CD14-positive monocyte (primary cell): Measurements from ENCODE around the gene WDR38. TPM values are rescaled to one million over a fixed set of nuclear protein-coding genes. Genes with fewer than 3 reads are reported as not detected.

Experiments
- DNase-seq, 3 donors: peaks; one replicate each; pipeline ENCODE4 v3.0.0-alpha.2; 2011 to 2022
- H2AFZ ChIP-seq: 2 replicates; pipeline ENCODE4 v1.6.0; 2012; ENCODE audit warnings: mild to moderate bottlenecking, low read depth, low read length, inconsistent platforms; ENCODE audit not compliant: insufficient read depth, poor library complexity, severe bottlenecking
- H3K27ac ChIP-seq, 2 donors: 1 replicate in 1 of 2; 2 replicates in 1 of 2; pipeline ENCODE4 v1.5.1; 2012 to 2013; ENCODE audit warnings: low read length in 2 of 2, control low read depth in 1 of 2, inconsistent platforms in 1 of 2, low read depth in 1 of 2, mild to moderate bottlenecking in 1 of 2
- H3K27me3 ChIP-seq, 2 donors: one replicate each; pipeline versions ENCODE4 v1.6.0 to v1.6.1; 2011 to 2013; ENCODE audit warnings: low read length in 2 of 2; ENCODE audit not compliant: control insufficient read depth in 2 of 2, insufficient read depth in 2 of 2
- H3K36me3 ChIP-seq, 2 donors: replicated peaks in 1 of 2; 1 replicate in 1 of 2; 2 replicates in 1 of 2; pipeline versions ENCODE4 v1.5.1 to v1.6.1; 2012 to 2013; ENCODE audit warnings: low read length in 2 of 2, control low read depth in 1 of 2, inconsistent platforms in 1 of 2, mild to moderate bottlenecking in 1 of 2; ENCODE audit not compliant: insufficient read depth in 2 of 2, control insufficient read depth in 1 of 2
- H3K4me1 ChIP-seq, 2 donors: 1 replicate in 1 of 2; 2 replicates in 1 of 2; pipeline versions ENCODE4 v1.5.1 to v1.6.1; 2012 to 2013; ENCODE audit warnings: low read length in 2 of 2, control low read depth in 1 of 2, inconsistent platforms in 1 of 2, mild to moderate bottlenecking in 1 of 2, moderate library complexity in 1 of 2; ENCODE audit not compliant: insufficient read depth in 2 of 2, control insufficient read depth in 1 of 2
- H3K4me2 ChIP-seq: replicated peaks from 2 replicates; pipeline ENCODE3; 2012; ENCODE audit warnings: low read length, moderate library complexity, mild to moderate bottlenecking; ENCODE audit not compliant: poor library complexity, severe bottlenecking; ENCODE audit errors: extremely low read depth
- H3K4me3 ChIP-seq, 3 experiments: fragments of 200-600 bp in 1 of 3; sonication (generic) in 1 of 3; replicated peaks in 1 of 3; 1 replicate in 2 of 3; 2 replicates in 1 of 3; pipeline ENCODE4 v1.5.1; 2011 to 2013; ENCODE audit warnings: low read length in 3 of 3, mild to moderate bottlenecking in 3 of 3, control low read depth in 2 of 3, low read depth in 2 of 3, inconsistent platforms in 1 of 3, moderate library complexity in 1 of 3
- H3K79me2 ChIP-seq: 2 replicates; pipeline ENCODE4 v1.6.0; 2012; ENCODE audit warnings: mild to moderate bottlenecking, control low read depth, inconsistent platforms, low read length, moderate library complexity; ENCODE audit not compliant: insufficient read depth
- H3K9ac ChIP-seq: 2 replicates; pipeline ENCODE4 v1.6.0; 2017; ENCODE audit warnings: low read length, mild to moderate bottlenecking; ENCODE audit not compliant: insufficient read depth, poor library complexity, severe bottlenecking
- H3K9me3 ChIP-seq, 2 donors: replicated peaks in 1 of 2; 1 replicate in 1 of 2; 2 replicates in 1 of 2; pipeline versions ENCODE4 v1.5.1 to v1.6.1; 2012 to 2013; ENCODE audit warnings: low read length in 2 of 2, control low read depth in 1 of 2; ENCODE audit not compliant: control insufficient read depth in 1 of 2, insufficient read depth in 1 of 2
- H4K20me1 ChIP-seq: 2 replicates; pipeline ENCODE4 v1.6.0; 2012; ENCODE audit warnings: mild to moderate bottlenecking, low read length, control low read depth, moderate library complexity; ENCODE audit not compliant: insufficient read depth
- H3K27ac Mint-ChIP-seq, 7 donors: one replicate each; pipeline ENCODE4 v1.8.0; 2020; ENCODE audit warnings: mild to moderate bottlenecking in 7 of 7, mixed read lengths in 7 of 7, moderate library complexity in 6 of 7, inconsistent platforms in 2 of 7
- H3K27me3 Mint-ChIP-seq, 3 donors: one replicate each; pipeline ENCODE4 v1.8.0; 2021 to 2022; ENCODE audit warnings: low read depth in 3 of 3, mild to moderate bottlenecking in 3 of 3, mixed read lengths in 3 of 3, moderate library complexity in 3 of 3, inconsistent platforms in 1 of 3
- H3K36me3 Mint-ChIP-seq, 2 donors: one replicate each; pipeline ENCODE4 v1.8.0; 2020; ENCODE audit warnings: mixed read lengths in 2 of 2, inconsistent platforms in 1 of 2, mild to moderate bottlenecking in 1 of 2
- H3K4me1 Mint-ChIP-seq: one replicate; pipeline ENCODE4 v1.8.0; 2020; ENCODE audit warnings: mild to moderate bottlenecking, mixed read lengths
- H3K4me3 Mint-ChIP-seq, 2 donors: one replicate each; pipeline ENCODE4 v1.8.0; 2020; ENCODE audit warnings: mild to moderate bottlenecking in 2 of 2, mixed read lengths in 2 of 2, moderate library complexity in 1 of 2
- H3K9me3 Mint-ChIP-seq, 7 donors: one replicate each; pipeline ENCODE4 v1.8.0; 2020 to 2022; ENCODE audit warnings: mixed read lengths in 7 of 7, mild to moderate bottlenecking in 6 of 7, moderate library complexity in 6 of 7, inconsistent platforms in 2 of 7
- WGBS: methylation state at CpG from one replicate; pipeline ENCODE4 v1.1.5; 2013; ENCODE audit warnings: missing lambda C conversion rate; ENCODE audit not compliant: insufficient coverage; 5-methylcytosine and 5-hydroxymethylcytosine counted together
- intact Hi-C, 2 donors: fragments of 100-400 bp; cut with micrococcal nuclease; formaldehyde crosslinking; loops; one replicate each; pipeline versions ENCODE4 v1.15.0 to v1.15.1; 2023
- polyA plus RNA-seq, 3 donors: library from polyadenylated mRNA; depleted of rRNA in 1 of 3; unstranded in 2 of 3; stranded (reverse) in 1 of 3; fragments of 300-500 nt in 2 of 3; fragments of >200 nt in 1 of 3; fragmentation: Illumina TruSeq in 2 of 3; gene quantifications; 1 replicate in 2 of 3; 2 replicates in 1 of 3; pipeline ENCODE4 v1.2.3, GENCODE V29; 2012 to 2021
- TF ChIP-seq, protein P1 (sequence below): fragments of 200-600 bp; IDR thresholded peaks from one replicate; pipeline ENCODE4 v1.8.0; 2022; ENCODE audit warnings: antibody characterized with exemption, mild to moderate bottlenecking

WDR38 gene
- polyA plus RNA-seq, 3 donors = not detected

DNA sequence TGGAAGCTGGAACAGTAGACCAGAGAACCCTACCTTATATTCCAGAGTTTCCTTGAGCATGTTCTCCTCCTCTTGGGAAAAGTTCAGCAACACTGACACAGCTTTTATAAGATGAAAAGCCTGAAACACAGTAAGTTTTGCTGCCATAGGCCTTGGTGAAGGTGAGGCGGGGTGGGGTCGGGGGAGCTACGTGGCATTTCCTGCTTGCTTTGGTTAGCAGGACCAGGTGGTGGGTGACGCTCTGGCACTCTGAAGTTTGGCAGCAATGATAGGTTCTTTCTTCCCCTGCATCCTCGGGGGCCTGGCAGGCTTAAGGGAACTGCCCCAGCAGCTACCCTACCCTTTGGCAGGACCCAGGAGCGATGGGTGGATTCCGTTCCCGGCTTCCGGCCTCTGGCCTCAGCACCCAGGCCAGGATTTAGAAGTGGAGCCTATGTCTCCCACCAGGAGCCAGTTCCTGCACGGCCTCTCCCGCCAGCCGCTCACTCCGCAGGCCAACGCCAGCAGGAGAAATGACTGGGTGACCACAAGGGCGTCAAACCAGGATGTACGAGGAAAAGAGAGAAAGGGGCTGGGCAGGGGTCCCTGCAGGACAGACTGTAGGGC is 28.0 kb downstream of the WDR38 start:
- TF ChIP-seq, protein P1, sequence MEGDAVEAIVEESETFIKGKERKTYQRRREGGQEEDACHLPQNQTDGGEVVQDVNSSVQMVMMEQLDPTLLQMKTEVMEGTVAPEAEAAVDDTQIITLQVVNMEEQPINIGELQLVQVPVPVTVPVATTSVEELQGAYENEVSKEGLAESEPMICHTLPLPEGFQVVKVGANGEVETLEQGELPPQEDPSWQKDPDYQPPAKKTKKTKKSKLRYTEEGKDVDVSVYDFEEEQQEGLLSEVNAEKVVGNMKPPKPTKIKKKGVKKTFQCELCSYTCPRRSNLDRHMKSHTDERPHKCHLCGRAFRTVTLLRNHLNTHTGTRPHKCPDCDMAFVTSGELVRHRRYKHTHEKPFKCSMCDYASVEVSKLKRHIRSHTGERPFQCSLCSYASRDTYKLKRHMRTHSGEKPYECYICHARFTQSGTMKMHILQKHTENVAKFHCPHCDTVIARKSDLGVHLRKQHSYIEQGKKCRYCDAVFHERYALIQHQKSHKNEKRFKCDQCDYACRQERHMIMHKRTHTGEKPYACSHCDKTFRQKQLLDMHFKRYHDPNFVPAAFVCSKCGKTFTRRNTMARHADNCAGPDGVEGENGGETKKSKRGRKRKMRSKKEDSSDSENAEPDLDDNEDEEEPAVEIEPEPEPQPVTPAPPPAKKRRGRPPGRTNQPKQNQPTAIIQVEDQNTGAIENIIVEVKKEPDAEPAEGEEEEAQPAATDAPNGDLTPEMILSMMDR = no peak
- Histone ChIP-seq H3K4me2 (no peak overlapping the region), H3K9ac (no peak overlapping the region), H3K36me3 (peaks cover 78 to 99% of the 10 kb centered on the region in 2 donors), H3K4me3 (no peak overlapping the region), H3K27me3 (no peaks in the 10 kb centered on the region), H3K4me1 (no peaks in the 10 kb centered on the region), H3K9me3 (no peaks in the 10 kb centered on the region), H4K20me1 (peaks cover 15% of the 10 kb centered on the region), H3K27ac (no peak overlapping the region), H3K79me2 (no peaks in the 10 kb centered on the region), H2AFZ (no peak overlapping the region)
- Mint-ChIP-seq H3K36me3 (peaks cover 83 to 95% of the 10 kb centered on the region in 2 donors), H3K27me3 (peaks cover 0 to 1% (median 0%) of the 10 kb centered on the region in 3 donors), H3K4me3 (no peak overlapping the region), H3K4me1 (no peaks in the 10 kb centered on the region), H3K9me3 (no peaks in the 10 kb centered on the region), H3K27ac (peak overlapping the region in 1 of 7 donors; percentile 46)
- intact Hi-C loops = no loop called here
- no peak for DNase-seq
- 97% methylated on average over 11 of the region's 16 CpGs for WGBS

DNA sequence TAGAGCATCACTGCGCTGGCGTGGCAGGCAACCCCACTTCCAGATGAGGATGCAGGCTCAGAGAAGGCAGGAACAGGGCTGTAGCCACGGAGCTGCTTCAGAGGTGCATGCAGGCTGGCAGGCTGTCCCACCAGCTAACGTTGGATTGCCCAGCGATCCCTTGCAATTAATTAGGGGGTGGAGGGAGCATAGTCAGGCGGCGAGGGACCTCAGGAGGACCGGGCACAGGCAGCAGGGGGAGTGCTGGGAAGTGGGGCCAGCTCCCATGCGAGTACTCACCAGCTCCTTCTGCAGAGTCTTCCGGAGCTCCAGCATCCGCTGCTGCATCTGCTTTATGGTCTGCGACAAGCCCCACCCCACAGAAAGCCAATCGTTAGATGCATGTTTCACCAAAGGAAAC is 29.0 kb downstream of the WDR38 start:
- WGBS = 88% methylated on average over 8 of the region's 13 CpGs
- no peaks in the 10 kb centered on the region for H3K4me1 Mint-ChIP-seq
- intact Hi-C loops = no loop called here
- peaks cover 85 to 95% of the 10 kb centered on the region in 2 donors for H3K36me3 Mint-ChIP-seq
- Histone ChIP-seq H3K27me3 (no peaks in the 10 kb centered on the region), H3K9me3 (no peaks in the 10 kb centered on the region), H3K4me1 (no peaks in the 10 kb centered on the region), H3K4me3 (no peak overlapping the region), H3K79me2 (no peaks in the 10 kb centered on the region), H3K36me3 (peaks cover 78 to 99% of the 10 kb centered on the region in 2 donors), H2AFZ (no peak overlapping the region), H3K27ac (no peak overlapping the region), H3K9ac (no peak overlapping the region), H3K4me2 (no peak overlapping the region), H4K20me1 (peaks cover 9% of the 10 kb centered on the region)
- no peaks in the 10 kb centered on the region for H3K9me3 Mint-ChIP-seq
- TF ChIP-seq, protein P1 = no peak
- no peak overlapping the region for H3K4me3 Mint-ChIP-seq
- peaks cover 0 to 1% (median 0%) of the 10 kb centered on the region in 3 donors for H3K27me3 Mint-ChIP-seq
- DNase-seq = no peak
- no peak overlapping the region for H3K27ac Mint-ChIP-seq
